ENCODE results near the gene FNDC3B.

FNDC3B gene

GRCh38 chr3:172296248-172296974, 257.0 kb downstream of the FNDC3B start:
- TF ChIP-seq CTCF (IDR thresholded peaks at IDR 0.05) = no peak

- TF ChIP-seq CTCF (IDR thresholded peaks at IDR 0.05) = no peak
These were observed 257.6 kb downstream of the FNDC3B start for GRCh38 chr3:172296975-172297332.

GRCh38 chr3:172298247-172298646, 258.9 kb downstream of the FNDC3B start:
- no peak for TF ChIP-seq CTCF (IDR thresholded peaks at IDR 0.05)

GRCh38 chr3:172300187-172300586, 260.8 kb downstream of the FNDC3B start:
- TF ChIP-seq CTCF (IDR thresholded peaks at IDR 0.05) = no peak

- no peak for TF ChIP-seq CTCF (IDR thresholded peaks at IDR 0.05)
These were observed 261.5 kb downstream of the FNDC3B start for GRCh38 chr3:172300862-172301261.

- no peak for TF ChIP-seq CTCF (IDR thresholded peaks at IDR 0.05)
These were observed 262.8 kb downstream of the FNDC3B start for GRCh38 chr3:172302203-172302602.

GRCh38 chr3:172303181-172303580, 263.8 kb downstream of the FNDC3B start:
- TF ChIP-seq CTCF (IDR thresholded peaks at IDR 0.05) = no peak

All from LNCAP (cell line).